ENCODE measurements around the gene FAM168A. TPM values are rescaled to one million over a fixed set of nuclear protein-coding genes. Genes with fewer than 3 reads are reported as not detected.

Gene FAM168A
- total and polyA plus RNA-seq, 9 donors: 16.7 to 45.5 (median 39.5) TPM

DNA sequence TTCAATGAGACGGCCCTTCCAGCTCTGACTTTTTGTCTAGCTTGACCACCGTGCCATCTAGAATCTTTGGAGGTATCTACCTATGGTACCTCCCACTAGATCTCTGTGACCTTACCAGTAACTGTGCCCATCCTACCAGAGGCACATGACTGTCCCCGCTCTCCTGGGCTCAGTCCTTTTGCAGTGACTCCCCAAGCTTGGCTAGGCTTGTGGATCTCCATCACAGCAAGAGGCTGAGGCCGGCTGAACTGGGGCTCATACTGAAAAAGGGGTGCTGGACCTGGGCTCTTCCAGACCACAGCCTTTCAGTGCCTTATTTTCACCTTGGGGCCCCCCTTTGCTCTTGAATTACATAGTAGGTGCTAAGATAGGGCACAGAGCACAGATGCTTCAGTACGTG is 194.4 kb downstream of the FAM168A start:
- DNase-seq: peak in 1 of 5 donors; percentile 16
- Histone ChIP-seq H3K27ac (no peak overlapping the region), H3K9me3 (no peaks in the 10 kb centered on the region), H3K4me1 (ENCODE audit: insufficient read depth) (no peaks in the 10 kb centered on the region), H3K36me3 (no peaks in the 10 kb centered on the region), H3K4me3 (no peak overlapping the region), H3K27me3 (no peaks in the 10 kb centered on the region)
- TF ChIP-seq, protein P1, sequence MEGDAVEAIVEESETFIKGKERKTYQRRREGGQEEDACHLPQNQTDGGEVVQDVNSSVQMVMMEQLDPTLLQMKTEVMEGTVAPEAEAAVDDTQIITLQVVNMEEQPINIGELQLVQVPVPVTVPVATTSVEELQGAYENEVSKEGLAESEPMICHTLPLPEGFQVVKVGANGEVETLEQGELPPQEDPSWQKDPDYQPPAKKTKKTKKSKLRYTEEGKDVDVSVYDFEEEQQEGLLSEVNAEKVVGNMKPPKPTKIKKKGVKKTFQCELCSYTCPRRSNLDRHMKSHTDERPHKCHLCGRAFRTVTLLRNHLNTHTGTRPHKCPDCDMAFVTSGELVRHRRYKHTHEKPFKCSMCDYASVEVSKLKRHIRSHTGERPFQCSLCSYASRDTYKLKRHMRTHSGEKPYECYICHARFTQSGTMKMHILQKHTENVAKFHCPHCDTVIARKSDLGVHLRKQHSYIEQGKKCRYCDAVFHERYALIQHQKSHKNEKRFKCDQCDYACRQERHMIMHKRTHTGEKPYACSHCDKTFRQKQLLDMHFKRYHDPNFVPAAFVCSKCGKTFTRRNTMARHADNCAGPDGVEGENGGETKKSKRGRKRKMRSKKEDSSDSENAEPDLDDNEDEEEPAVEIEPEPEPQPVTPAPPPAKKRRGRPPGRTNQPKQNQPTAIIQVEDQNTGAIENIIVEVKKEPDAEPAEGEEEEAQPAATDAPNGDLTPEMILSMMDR (IDR thresholded peaks at IDR 0.05): no peak
- TF ChIP-seq POLR2A (IDR thresholded peaks at IDR 0.05) (no peak), EP300 (IDR thresholded peaks at IDR 0.05) (no peak)
- intact Hi-C loops (cut with DNase I): loop anchor here in 1 of 4 donors (5.0 kb wide), 1 partner anchor 254 kb away; no protein-coding TSS in a partner anchor
- 87 to 91% (median 88%) methylated on average over 5 of the region's 5 CpGs for WGBS, 3 donors

DNA sequence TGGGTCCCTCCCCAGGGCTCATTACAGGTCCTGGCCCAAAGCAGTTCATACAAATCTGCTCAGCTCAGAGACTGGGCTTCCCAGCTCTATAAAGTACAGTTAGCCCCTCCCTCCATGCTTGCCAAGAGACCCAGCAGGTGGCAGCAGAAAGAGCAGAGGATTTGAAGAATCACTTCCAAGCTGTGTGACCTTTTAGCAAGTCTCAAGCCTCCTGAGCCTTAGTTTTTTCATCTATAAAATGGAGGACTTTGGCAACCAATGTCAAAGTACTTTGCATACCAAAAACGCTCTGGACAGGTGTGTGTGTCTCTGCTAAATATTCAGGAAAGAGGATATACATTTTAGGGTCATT is 195.1 kb downstream of the FAM168A start:
- Histone ChIP-seq H3K9me3 (no peaks in the 10 kb centered on the region), H3K36me3 (no peaks in the 10 kb centered on the region), H3K27ac (no peak overlapping the region), H3K27me3 (no peaks in the 10 kb centered on the region), H3K4me3 (no peak overlapping the region), H3K4me1 (ENCODE audit: insufficient read depth) (no peaks in the 10 kb centered on the region)
- DNase-seq: no peak
- TF ChIP-seq, protein P1 (IDR thresholded peaks at IDR 0.05): no peak
- TF ChIP-seq EP300 (IDR thresholded peaks at IDR 0.05) (no peak), POLR2A (IDR thresholded peaks at IDR 0.05) (no peak)
- 78 to 91% (median 91%) methylated on average over 1 of the region's 1 CpG for WGBS, 3 donors
- intact Hi-C loops (cut with DNase I): loop anchor here in 1 of 4 donors (5.0 kb wide), 1 partner anchor 254 kb away; no protein-coding TSS in a partner anchor

- Histone ChIP-seq H3K9me3 (no peaks in the 10 kb centered on the region), H3K4me3 (no peak overlapping the region), H3K36me3 (no peaks in the 10 kb centered on the region), H3K27me3 (no peaks in the 10 kb centered on the region), H3K4me1 (ENCODE audit: insufficient read depth) (no peaks in the 10 kb centered on the region), H3K27ac (no peak overlapping the region)
- 72 to 77% (median 73%) methylated on average over 15 of the region's 15 CpGs for WGBS, 3 donors
- TF ChIP-seq POLR2A (IDR thresholded peaks at IDR 0.05): no peak
- TF ChIP-seq, protein P1 (IDR thresholded peaks at IDR 0.05): no peak
- no peak for TF ChIP-seq EP300 (IDR thresholded peaks at IDR 0.05)
- DNase-seq: peak in 2 of 5 donors; percentile 10 to 24
- intact Hi-C loops (cut with DNase I): loop anchor here in 1 of 4 donors (5.0 kb wide), 1 partner anchor 255 kb away; no protein-coding TSS in a partner anchor
Measured at GRCh38 chr11:73401924-73402833, 195.7 kb downstream of the FAM168A start.

GRCh38 chr11:73401217-73401923 is 196.5 kb downstream of the FAM168A start:
- no peaks in the 10 kb centered on the region for H3K36me3 ChIP-seq
- no peak overlapping the region for H3K27ac ChIP-seq
- no peaks in the 10 kb centered on the region for H3K4me1 ChIP-seq (ENCODE audit: insufficient read depth)
- H3K27me3 ChIP-seq: no peaks in the 10 kb centered on the region
- H3K4me3 ChIP-seq: no peak overlapping the region
- no peak for DNase-seq
- H3K9me3 ChIP-seq: no peaks in the 10 kb centered on the region
- 69 to 74% (median 72%) methylated on average over 3 of the region's 3 CpGs for WGBS, 3 donors
- TF ChIP-seq POLR2A (IDR thresholded peaks at IDR 0.05) (no peak), EP300 (IDR thresholded peaks at IDR 0.05) (no peak)
- TF ChIP-seq, protein P1 (IDR thresholded peaks at IDR 0.05): no peak
- intact Hi-C loops (cut with DNase I): loop anchor here in 1 of 4 donors (5.0 kb wide), 1 partner anchor 256 kb away; no protein-coding TSS in a partner anchor

Data from ovary (tissue), 9 donors.